GM18511 (cell line): Measurements from ENCODE around the gene FLNC.
A peak's percentile ranks its signal among the peaks of the same experiment; 100 is the strongest.

ENCODE experiments used
- ATAC-seq: cut with Tn5 transposase; IDR thresholded peaks from one replicate; pipeline ENCODE4 v1.9.1; 2021; ENCODE audit warnings: mild to moderate bottlenecking, moderate library complexity; ENCODE audit not compliant: unreplicated experiment

Gene FLNC

DNA sequence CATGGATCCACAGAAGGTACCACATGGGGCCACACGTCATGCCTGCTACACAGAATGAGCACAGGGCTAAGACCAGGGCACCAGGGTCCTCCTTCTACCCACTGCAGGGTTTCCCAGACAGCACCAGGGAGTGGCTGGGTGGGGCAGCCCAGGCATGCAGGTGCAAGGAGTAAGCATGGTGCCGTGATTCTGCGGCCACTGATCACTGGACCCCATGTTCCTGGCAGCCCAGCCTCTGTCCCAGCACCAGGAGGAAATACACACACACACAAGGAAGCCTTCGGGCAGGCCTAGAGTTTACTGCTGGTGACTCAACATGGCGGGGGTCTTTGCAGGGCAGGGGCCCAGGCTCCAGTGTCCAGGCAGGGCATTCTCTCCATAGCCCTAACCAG is 46.4 kb downstream of the FLNC start:
- no peak for ATAC-seq

GRCh38 chr7:128876978-128877755 is 47.0 kb downstream of the FLNC start:
- no peak for ATAC-seq

- ATAC-seq = no peak
These were observed 47.5 kb downstream of the FLNC start for GRCh38 chr7:128877756-128878120.

DNA sequence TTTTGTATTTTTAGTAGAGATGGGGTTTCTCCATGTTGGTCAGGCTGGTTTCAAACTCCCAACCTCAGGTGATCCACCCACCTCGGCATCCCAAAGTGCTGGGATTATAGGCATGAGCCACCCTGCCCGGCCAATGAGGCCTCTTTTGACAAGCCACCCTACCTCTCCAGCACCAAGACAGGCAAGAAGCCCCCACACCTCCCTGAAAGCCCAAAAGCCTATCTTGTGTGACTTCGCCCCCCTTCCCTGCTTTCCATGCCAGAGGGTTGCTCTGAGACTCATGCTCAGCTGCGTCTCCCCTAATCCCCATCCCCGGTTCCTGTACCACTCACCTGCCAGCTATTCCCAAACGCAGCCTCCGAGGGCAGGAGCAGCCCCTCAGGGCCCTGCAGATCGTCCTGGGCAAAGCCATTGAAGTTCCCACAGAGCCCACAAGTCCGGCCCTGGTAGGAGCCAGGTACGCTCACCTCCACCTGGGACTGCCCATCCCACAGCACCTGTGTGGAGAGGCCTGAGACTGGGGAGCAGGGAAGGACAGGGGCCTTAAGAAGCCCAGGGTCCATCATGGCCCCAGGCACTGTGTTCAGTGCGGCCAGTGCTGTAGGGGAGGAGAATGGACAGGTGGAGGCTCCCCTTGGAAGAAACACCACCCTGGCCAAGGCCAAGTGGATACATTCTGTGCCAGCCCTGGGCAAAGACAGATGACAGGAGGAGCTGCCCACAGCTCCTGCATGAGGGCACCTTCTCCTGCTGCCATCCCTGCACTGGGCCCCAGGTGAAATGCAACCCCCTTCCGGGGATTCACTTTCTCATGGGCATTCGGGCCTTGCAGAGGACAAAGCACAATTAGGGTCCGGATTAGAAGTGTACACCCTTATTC is 48.3 kb downstream of the FLNC start:
- no peak for ATAC-seq

DNA sequence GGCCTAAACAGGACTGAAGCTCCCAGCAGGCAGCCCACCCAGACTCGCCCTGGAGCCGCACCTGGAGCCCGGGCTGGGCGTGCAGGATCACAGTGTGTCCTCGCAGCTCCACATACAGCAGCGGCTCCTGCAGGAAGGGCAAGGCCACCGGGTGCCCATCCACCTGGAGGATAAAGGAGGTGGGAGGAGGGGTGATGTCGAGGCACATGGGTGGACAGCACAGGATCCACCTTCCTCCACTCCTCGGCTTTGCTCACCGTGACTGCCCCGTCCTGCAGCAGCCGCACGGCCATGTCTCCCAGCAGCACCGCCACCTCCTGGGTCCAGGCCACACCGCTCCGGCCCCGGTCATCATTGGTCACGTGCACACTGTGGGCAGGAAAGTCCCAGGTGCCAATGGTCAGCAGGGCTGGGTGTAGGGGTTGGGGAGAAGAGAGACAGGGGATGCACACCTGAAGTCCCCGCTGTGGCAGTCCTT is 49.3 kb downstream of the FLNC start:
- ATAC-seq = no peak

DNA sequence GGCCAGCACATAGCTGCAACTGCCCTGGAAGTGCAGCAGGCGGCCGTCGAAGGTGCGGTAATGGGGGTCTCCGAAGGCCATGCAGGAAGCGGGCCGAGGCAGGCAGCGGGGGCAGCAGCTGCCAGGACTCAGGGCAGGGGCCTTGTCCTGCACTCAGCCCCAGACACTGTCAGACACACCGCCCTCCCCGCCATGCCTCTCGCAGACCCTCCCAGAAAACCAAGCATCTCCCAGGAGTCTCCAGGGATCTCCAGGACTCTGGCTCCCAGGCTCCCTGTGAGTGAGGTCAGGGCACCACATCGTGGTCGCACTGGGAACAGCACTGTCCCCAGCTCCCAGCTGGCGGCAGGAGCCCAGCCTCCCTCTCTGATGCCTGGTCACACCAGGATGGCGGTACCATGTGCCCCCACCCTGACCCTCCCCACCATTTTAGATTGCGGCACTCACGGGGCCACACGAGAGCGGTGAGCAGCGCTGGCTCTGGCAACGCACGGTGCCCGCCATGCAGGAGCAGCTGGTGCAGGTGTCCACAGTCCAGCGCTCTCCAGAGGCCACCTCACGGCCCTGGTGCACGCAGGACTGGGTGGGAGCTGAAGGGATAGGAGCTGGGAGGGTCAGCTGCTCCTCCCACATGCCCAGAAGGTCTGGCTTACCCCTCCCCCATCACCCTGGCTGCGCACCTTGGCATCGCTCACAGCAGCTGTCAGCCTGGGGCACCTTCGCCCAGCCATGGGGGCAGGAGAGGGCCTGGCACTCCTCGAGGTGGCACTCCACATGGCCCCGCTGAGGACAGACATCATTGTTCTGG is 49.9 kb downstream of the FLNC start:
- no peak for ATAC-seq

DNA sequence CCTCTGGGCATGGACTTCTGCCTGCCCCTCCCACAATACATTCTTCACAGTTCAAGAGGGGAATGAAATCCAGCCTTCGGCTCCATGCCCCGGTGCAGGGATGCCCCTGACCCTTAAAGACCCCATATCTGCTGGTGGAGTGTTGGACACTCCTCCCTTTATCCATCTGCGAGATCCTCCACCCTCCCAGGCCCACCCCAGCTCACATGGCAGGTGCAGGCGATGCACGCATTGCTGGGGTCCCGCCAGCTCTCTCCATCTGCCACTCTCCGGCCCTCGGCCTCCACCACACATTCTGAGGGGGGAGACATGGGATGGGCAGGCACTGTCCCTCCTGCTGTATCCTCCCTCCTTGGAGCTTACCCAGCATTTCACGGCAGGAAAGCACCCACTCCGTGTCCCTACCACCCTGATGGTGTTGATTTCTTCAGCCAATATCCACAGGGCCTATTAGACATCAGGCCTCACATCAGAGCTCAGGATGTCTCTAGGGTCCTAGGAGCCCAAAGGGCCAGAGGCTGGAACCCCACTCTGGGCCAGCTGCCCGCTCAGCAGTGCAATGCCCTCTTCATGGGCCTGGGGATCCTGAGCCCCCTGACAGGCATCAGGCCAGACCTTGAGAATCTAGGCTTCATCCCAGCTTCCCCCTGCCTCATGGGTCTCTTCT is 50.7 kb downstream of the FLNC start:
- no peak for ATAC-seq

DNA sequence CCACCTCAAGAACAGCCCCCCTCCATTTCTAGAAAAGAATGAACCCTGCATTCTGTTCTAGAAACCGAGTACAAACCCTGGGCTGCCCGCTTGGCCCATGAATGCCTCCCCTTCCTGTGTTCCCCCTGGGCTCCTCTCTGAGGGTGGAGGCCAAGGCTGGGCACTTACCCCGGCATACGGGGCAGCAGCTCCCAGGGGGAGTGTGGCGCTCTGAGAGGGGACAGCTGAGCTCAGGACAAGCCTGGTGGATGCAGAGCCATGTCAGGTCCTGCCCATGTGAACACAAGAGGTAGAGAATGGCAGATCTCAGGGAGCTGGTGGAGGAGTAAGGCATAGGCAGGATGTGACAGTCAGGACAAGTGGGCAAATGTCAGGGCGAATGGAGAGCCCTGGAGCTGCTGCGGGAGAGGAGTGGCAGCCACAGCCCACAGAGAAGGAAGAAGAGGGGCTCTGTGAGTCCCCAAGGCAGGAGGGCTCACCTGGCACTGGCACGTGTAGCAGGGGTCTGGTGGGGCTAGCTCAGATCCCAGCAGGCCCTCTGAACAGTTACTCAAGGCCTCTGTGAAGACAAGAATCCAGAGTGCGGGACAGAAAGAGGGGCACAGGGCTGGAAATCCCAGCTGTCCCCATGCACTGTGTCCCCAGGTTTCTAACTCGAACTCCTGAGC is 51.4 kb downstream of the FLNC start:
- no peak for ATAC-seq

- no peak for ATAC-seq
These were observed 51.9 kb downstream of the FLNC start for GRCh38 chr7:128882134-128882533.

DNA sequence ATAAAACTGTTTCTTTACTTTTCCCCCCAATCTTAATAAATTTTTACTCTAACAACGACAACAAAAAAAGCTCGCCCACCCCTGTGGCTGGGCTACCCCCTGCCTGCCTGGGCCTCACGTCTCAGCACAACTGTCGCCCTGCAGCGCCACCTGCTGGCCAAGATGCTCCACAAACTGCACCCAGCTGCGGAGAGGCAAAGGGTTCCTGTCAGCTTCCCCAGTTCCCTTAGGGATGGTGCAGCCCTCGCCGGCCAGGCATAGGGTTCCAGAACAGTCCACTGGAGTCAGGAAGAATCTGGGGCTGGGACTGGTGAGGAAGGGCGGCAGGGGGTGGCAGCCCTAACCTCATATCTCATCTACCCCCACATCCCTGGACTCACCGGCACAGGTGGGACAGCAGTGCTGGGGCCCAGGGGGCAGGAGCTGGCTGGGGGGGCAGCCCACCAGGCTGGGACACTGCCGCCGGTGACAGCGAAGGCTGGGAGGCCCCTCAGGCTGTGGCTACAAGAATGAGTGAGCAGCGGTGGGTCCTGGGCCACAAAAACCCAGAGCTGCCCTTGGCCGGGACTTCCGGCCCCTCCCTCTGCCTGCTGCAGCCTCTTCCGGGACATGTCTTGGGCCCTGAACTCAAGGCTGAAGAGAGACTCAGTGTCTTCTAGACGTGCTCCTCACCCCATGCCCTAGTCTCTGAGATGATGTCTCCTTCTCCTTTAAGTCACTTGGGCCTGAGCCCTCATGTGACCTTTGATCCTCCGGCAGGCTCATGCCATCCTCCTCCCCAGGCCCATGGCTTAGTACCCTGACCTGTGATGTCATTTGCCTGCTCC is 53.6 kb downstream of the FLNC start:
- peak; percentile 75 for ATAC-seq

- ATAC-seq = no peak
These were observed 54.6 kb downstream of the FLNC start for GRCh38 chr7:128884561-128885369.

GRCh38 chr7:128885370-128886187 is 55.4 kb downstream of the FLNC start:
- ATAC-seq = no peak

DNA sequence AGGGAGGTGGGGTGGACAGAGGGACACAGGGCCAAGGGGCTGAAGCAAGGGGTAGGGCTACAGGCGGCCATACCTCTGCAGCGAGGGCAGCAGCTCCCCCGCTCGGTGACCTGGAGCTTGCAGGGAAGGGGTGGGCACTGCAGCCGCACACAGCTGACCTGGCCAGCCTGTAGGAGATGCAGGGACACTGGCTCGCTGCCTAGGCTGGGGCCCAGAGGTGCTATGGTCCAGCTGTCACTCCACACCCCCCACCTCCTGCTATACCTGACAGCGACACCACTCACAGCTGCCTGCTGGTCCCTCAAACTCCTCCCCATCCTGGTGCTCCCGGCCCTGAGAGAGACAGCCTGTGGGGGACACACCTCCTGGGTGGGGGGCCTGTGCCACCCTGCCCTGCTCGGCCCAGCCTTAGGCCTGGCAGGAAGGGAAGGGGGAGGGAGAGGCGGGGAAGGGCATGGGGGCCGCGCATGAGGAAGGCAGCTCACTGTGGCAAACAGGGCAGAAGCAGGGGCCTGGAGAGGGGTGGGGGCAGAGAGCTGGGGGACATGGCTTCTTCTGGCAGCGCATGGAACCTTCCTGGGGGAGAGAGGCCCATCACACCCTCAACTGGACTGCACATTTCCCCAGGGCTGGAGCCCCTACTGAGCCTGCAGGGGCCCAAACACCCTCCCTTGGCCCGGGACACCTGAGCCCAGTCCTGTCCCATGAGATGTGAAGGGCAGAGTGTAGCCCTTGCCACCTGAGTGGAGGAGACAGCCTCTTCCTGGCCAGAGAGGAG is 56.4 kb downstream of the FLNC start:
- no peak for ATAC-seq

- no peak for ATAC-seq
These were observed 57.2 kb downstream of the FLNC start for GRCh38 chr7:128887169-128888038.

GRCh38 chr7:128888039-128888755 is 58.0 kb downstream of the FLNC start:
- no peak for ATAC-seq
